Mesenchymal stem cell (in vitro differentiated cells and primary cell): Measurements from ENCODE around the gene NUP37.

Experiments
- DNase-seq: peaks from one replicate; pipeline ENCODE4 v3.0.0-alpha.2; 2013
- H2AFZ ChIP-seq: one replicate; pipeline ENCODE4 v1.6.1; 2013; ENCODE audit warnings: low read depth, mild to moderate bottlenecking, control low read depth, inconsistent platforms, low read length, moderate library complexity
- H2AK5ac ChIP-seq: 2 replicates; pipeline ENCODE4 v1.6.1; 2013; ENCODE audit warnings: low read length, moderate library complexity, mild to moderate bottlenecking, inconsistent platforms; ENCODE audit not compliant: severe bottlenecking
- H2BK120ac ChIP-seq: one replicate; pipeline ENCODE4 v1.6.1; 2013; ENCODE audit warnings: low read depth, mild to moderate bottlenecking, inconsistent platforms, low read length, moderate library complexity
- H2BK12ac ChIP-seq, 2 experiments: one replicate each; pipeline ENCODE4 v1.6.1; 2013; ENCODE audit warnings: inconsistent platforms in 2 of 2, low read length in 2 of 2, mild to moderate bottlenecking in 2 of 2, moderate library complexity in 2 of 2, control low read depth in 1 of 2
- H2BK15ac ChIP-seq: one replicate; pipeline ENCODE4 v1.6.1; 2013; ENCODE audit warnings: mild to moderate bottlenecking, low read depth, inconsistent platforms; ENCODE audit not compliant: poor library complexity, severe bottlenecking
- H2BK5ac ChIP-seq: 2 replicates; pipeline ENCODE4 v1.6.1; 2013; ENCODE audit warnings: low read depth, mild to moderate bottlenecking, low read length, control low read depth, inconsistent platforms; ENCODE audit not compliant: poor library complexity, severe bottlenecking
- H3K14ac ChIP-seq, 2 experiments: one replicate each; pipeline ENCODE4 v1.6.1; 2013; ENCODE audit warnings: inconsistent platforms in 2 of 2, low read length in 2 of 2, control low read depth in 1 of 2, mild to moderate bottlenecking in 1 of 2, moderate library complexity in 1 of 2
- H3K18ac ChIP-seq, 2 experiments: one replicate each; pipeline ENCODE4 v1.6.1; 2013; ENCODE audit warnings: inconsistent platforms in 2 of 2, low read length in 2 of 2, control low read depth in 1 of 2, low read depth in 1 of 2, mild to moderate bottlenecking in 1 of 2
- H3K23ac ChIP-seq, 2 experiments: one replicate each; pipeline ENCODE4 v1.6.1; 2013; ENCODE audit warnings: inconsistent platforms in 2 of 2, low read length in 2 of 2, mild to moderate bottlenecking in 2 of 2, moderate library complexity in 2 of 2, control low read depth in 1 of 2
- H3K27ac ChIP-seq: 2 replicates; pipeline ENCODE4 v1.5.1; 2013; ENCODE audit warnings: mild to moderate bottlenecking, moderate library complexity, low read length, control low read depth, inconsistent platforms; ENCODE audit not compliant: poor library complexity, severe bottlenecking
- H3K27me3 ChIP-seq, 2 experiments: 2 replicates each; pipeline versions ENCODE4 v1.6.1 to v1.7.0; 2013; ENCODE audit warnings: low read length in 2 of 2, mild to moderate bottlenecking in 2 of 2, moderate library complexity in 2 of 2, control low read depth in 1 of 2, inconsistent platforms in 1 of 2; ENCODE audit not compliant: control insufficient read depth in 1 of 2, insufficient read depth in 1 of 2
- H3K36me3 ChIP-seq, 2 experiments: 2 replicates each; pipeline versions ENCODE4 v1.6.1 to v1.7.0; 2013; ENCODE audit warnings: low read length in 2 of 2, control low read depth in 1 of 2, inconsistent platforms in 1 of 2, low read depth in 1 of 2, mild to moderate bottlenecking in 1 of 2; ENCODE audit not compliant: insufficient read depth in 2 of 2, control insufficient read depth in 1 of 2
- H3K4ac ChIP-seq, 2 experiments: one replicate each; pipeline ENCODE4 v1.6.1; 2013; ENCODE audit warnings: inconsistent platforms in 2 of 2, low read length in 2 of 2, mild to moderate bottlenecking in 2 of 2, moderate library complexity in 2 of 2, control low read depth in 1 of 2, low read depth in 1 of 2
- H3K4me1 ChIP-seq: 2 replicates; pipeline ENCODE4 v1.6.1; 2013; ENCODE audit warnings: low read depth, low read length, control low read depth; ENCODE audit not compliant: control insufficient read depth, insufficient read depth
- H3K4me2 ChIP-seq: 2 replicates; pipeline ENCODE4 v1.6.1; 2013; ENCODE audit warnings: low read length, mild to moderate bottlenecking, inconsistent platforms; ENCODE audit not compliant: poor library complexity, severe bottlenecking
- H3K4me3 ChIP-seq, 2 experiments: 2 replicates each; pipeline versions ENCODE4 v1.5.1 to v1.7.0; 2013; ENCODE audit warnings: low read length in 2 of 2, mild to moderate bottlenecking in 2 of 2, control low read depth in 1 of 2, low read depth in 1 of 2; ENCODE audit not compliant: insufficient read depth in 1 of 2
- H3K79me1 ChIP-seq: replicated peaks from 2 replicates; pipeline ENCODE4 v1.6.1; 2013; ENCODE audit warnings: mild to moderate bottlenecking, control low read depth, low read length, inconsistent platforms; ENCODE audit not compliant: poor library complexity, severe bottlenecking
- H3K9ac ChIP-seq: 2 replicates; pipeline ENCODE4 v1.7.0; 2013; ENCODE audit warnings: mild to moderate bottlenecking, low read length, moderate library complexity
- H3K9me3 ChIP-seq: 2 replicates; pipeline ENCODE4 v1.7.0; 2013; ENCODE audit warnings: mild to moderate bottlenecking, low read length; ENCODE audit not compliant: control insufficient read depth
- H4K8ac ChIP-seq: one replicate; pipeline ENCODE4 v1.6.1; 2013; ENCODE audit warnings: inconsistent platforms, mild to moderate bottlenecking, low read length, moderate library complexity
- H4K91ac ChIP-seq: one replicate; pipeline ENCODE4 v1.6.1; 2013; ENCODE audit warnings: mild to moderate bottlenecking, low read length, inconsistent platforms
- WGBS: methylation state at CpG from one replicate; pipeline ENCODE4 v1.1.7; 2013; ENCODE audit warnings: mixed read lengths; 5-methylcytosine and 5-hydroxymethylcytosine counted together

Gene NUP37

DNA sequence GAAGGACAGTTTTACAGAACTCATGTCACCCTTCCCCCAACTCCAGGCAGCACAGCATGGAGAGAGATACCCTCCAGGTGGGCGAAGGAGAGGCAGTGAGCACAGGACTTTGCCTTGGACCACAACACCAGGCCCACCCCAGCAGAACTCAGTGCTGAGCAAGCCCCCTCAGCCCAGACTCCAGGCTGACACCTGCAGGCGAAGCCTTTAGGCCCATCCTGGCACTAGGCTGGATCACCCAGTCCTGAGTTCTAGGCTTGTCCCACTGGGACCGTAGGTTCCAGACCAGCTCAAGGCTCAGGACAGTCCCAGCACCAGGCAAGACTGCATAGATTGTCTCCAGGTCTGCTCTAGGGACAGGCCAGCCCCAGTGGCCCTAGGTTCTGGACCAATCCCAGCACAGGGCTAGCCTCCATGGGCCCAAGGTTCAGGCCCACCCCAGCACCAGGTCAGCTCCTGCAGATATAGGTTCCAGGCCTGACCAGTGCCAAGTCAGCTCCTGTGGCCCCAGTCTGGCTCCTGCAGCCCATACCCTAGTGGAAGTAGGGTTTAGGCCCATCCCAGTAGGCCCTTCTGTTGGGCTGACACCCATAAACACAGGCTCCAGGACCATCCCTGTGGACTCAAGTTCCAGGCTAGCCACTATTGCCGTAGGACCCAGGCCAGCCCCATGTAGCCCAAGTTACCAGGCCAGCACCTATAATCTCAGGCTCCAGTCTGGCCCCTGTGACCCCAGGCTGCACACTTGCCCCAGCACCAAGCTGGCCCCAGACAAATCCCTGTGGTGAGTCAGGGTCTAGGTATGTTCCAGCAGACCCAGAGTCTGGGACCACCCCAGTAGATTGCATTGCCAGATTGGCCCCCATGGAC, 67.5 kb downstream of the NUP37 start:
- no peak overlapping the region for H3K23ac ChIP-seq
- no peak overlapping the region for H2BK12ac ChIP-seq
- no peak overlapping the region for H2BK5ac ChIP-seq
- no peaks in the 10 kb centered on the region for H3K9me3 ChIP-seq
- no peaks in the 10 kb centered on the region for H3K4me1 ChIP-seq
- H2AK5ac ChIP-seq, result no peak overlapping the region
- H3K14ac ChIP-seq, result no peak overlapping the region
- no peak overlapping the region for H3K9ac ChIP-seq
- H2AFZ ChIP-seq, result no peak overlapping the region
- H3K79me1 ChIP-seq, result peaks cover 12% of the 10 kb centered on the region
- H3K18ac ChIP-seq, result no peak overlapping the region
- H3K27me3 ChIP-seq, result no peaks in the 10 kb centered on the region
- no peak overlapping the region for H3K4ac ChIP-seq
- H2BK15ac ChIP-seq, result no peak overlapping the region
- no peak overlapping the region for H3K27ac ChIP-seq
- peaks cover 22 to 99% of the 10 kb centered on the region in 2 experiments for H3K36me3 ChIP-seq
- H3K4me3 ChIP-seq, result no peak overlapping the region
- 99% methylated on average over 4 of the region's 4 CpGs for WGBS
- no peak for DNase-seq
- H4K91ac ChIP-seq, result peak overlapping the region; percentile 47
- H4K8ac ChIP-seq, result peak overlapping the region; percentile 29
- no peak overlapping the region for H3K4me2 ChIP-seq
- H2BK120ac ChIP-seq, result no peak overlapping the region

GRCh38 chr12:102051431-102051965, 68.4 kb downstream of the NUP37 start:
- H4K8ac ChIP-seq, result no peak overlapping the region
- H2AFZ ChIP-seq, result no peak overlapping the region
- peaks cover 22 to 99% of the 10 kb centered on the region in 2 experiments for H3K36me3 ChIP-seq
- no peaks in the 10 kb centered on the region for H3K4me1 ChIP-seq
- H2BK15ac ChIP-seq, result no peak overlapping the region
- H4K91ac ChIP-seq, result no peak overlapping the region
- H3K27me3 ChIP-seq, result no peaks in the 10 kb centered on the region
- H2BK120ac ChIP-seq, result no peak overlapping the region
- H3K14ac ChIP-seq, result no peak overlapping the region
- no peak overlapping the region for H3K23ac ChIP-seq
- no peak overlapping the region for H3K4ac ChIP-seq
- DNase-seq, result no peak
- H2AK5ac ChIP-seq, result no peak overlapping the region
- no peak overlapping the region for H2BK12ac ChIP-seq
- no peaks in the 10 kb centered on the region for H3K9me3 ChIP-seq
- peaks cover 12% of the 10 kb centered on the region for H3K79me1 ChIP-seq
- no CpG with 5 or more reads among the region's 1 CpG for WGBS
- H3K4me2 ChIP-seq, result no peak overlapping the region
- no peak overlapping the region for H3K4me3 ChIP-seq
- H3K9ac ChIP-seq, result no peak overlapping the region
- H3K27ac ChIP-seq, result no peak overlapping the region
- H2BK5ac ChIP-seq, result no peak overlapping the region
- no peak overlapping the region for H3K18ac ChIP-seq

DNA sequence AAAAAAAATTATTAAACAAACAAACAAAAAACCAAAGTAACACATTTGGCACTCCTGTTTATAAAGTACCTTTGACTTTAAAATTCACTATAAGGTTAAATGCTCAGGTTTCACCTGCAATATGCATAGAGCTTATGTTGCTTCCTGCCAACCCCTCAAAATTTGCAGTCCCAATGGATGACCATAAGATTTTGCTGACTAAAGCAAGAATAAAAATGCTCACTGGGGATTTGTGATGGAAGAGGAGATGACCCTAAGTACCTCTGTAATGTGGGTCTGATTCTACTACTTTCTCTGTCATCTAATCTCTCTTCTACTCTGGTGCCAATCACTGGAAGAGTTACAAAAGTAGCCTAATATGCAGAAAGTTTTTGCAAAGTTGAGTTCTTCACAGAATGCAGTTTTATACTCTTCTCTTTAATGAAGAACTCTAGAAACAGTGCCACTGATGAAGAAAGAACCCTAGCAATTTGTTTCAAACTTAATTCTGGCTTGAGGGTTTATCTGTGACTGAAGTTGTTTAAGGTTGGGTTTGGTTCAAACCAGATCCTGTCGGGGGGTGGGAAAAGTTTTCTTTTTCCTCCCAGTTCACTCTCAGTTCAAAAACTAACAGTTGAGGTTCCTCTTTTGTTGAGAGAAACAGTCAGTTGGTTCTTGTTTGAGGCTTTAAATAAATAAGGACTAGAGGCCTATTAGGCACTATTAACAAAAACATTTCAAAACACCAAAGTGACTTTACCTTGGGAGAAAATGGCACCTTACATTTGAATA, 69.1 kb downstream of the NUP37 start:
- no peak overlapping the region for H3K27ac ChIP-seq
- H3K9ac ChIP-seq, result no peak overlapping the region
- H3K4me1 ChIP-seq, result no peaks in the 10 kb centered on the region
- peaks cover 22 to 99% of the 10 kb centered on the region in 2 experiments for H3K36me3 ChIP-seq
- H4K8ac ChIP-seq, result no peak overlapping the region
- DNase-seq, result no peak
- no peak overlapping the region for H2BK120ac ChIP-seq
- peaks cover 12% of the 10 kb centered on the region for H3K79me1 ChIP-seq
- H3K27me3 ChIP-seq, result no peaks in the 10 kb centered on the region
- no peak overlapping the region for H4K91ac ChIP-seq
- H3K9me3 ChIP-seq, result no peaks in the 10 kb centered on the region
- no peak overlapping the region for H2AFZ ChIP-seq
- no peak overlapping the region for H3K4me3 ChIP-seq
- no peak overlapping the region for H3K18ac ChIP-seq
- H3K4me2 ChIP-seq, result no peak overlapping the region
- WGBS, result no CpG with 5 or more reads among the region's 1 CpG
- H3K23ac ChIP-seq, result no peak overlapping the region
- H2BK12ac ChIP-seq, result no peak overlapping the region
- H2BK5ac ChIP-seq, result no peak overlapping the region
- H2BK15ac ChIP-seq, result no peak overlapping the region
- no peak overlapping the region for H3K4ac ChIP-seq
- no peak overlapping the region for H3K14ac ChIP-seq
- H2AK5ac ChIP-seq, result no peak overlapping the region

DNA sequence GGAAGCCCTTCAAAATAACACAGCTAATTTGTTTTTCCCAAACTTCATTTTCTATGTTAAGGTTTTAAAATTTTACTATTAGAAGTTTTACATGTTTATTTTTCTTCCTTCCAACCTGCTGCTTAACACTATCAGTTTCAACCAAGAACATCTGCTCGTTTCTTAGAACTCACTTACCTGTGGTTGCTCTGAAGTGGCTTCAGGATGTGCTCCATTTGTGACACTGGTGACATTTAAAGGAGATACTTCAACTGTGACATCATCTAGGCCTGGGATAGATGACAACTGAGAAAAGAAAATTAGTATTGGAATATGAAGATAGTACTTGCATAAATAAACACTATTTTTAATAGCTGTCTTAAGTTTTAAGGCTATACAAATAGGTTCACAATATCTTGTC, 76.0 kb downstream of the NUP37 start:
- WGBS, result 100% methylated on average over 1 of the region's 1 CpG
- H3K4me1 ChIP-seq, result no peaks in the 10 kb centered on the region
- H3K9me3 ChIP-seq, result no peaks in the 10 kb centered on the region
- no peak overlapping the region for H2AFZ ChIP-seq
- H4K91ac ChIP-seq, result no peak overlapping the region
- no peak overlapping the region for H3K23ac ChIP-seq
- H3K18ac ChIP-seq, result no peak overlapping the region
- no peak overlapping the region for H2BK12ac ChIP-seq
- H2BK15ac ChIP-seq, result no peak overlapping the region
- no peak overlapping the region for H3K14ac ChIP-seq
- no peak overlapping the region for H3K4ac ChIP-seq
- no peak overlapping the region for H3K9ac ChIP-seq
- peaks cover 5 to 99% of the 10 kb centered on the region in 2 experiments for H3K36me3 ChIP-seq
- no peaks in the 10 kb centered on the region for H3K79me1 ChIP-seq
- H3K27me3 ChIP-seq, result no peaks in the 10 kb centered on the region
- no peak overlapping the region for H3K4me2 ChIP-seq
- no peak overlapping the region for H3K27ac ChIP-seq
- H4K8ac ChIP-seq, result no peak overlapping the region
- no peak for DNase-seq
- H3K4me3 ChIP-seq, result no peak overlapping the region
- no peak overlapping the region for H2BK5ac ChIP-seq
- no peak overlapping the region for H2BK120ac ChIP-seq
- H2AK5ac ChIP-seq, result no peak overlapping the region
